Measurements from ENCODE around the gene ABCA13. TPM values are rescaled to one million over a fixed set of nuclear protein-coding genes. Genes with fewer than 3 reads are reported as not detected.
A peak's percentile ranks its signal among the peaks of the same experiment; 100 is the strongest.

Gene ABCA13
- total and polyA plus RNA-seq, 2 donors from 2014 or later: 0.62 to 6.0 TPM

- H3K9ac ChIP-seq (ENCODE audit: low read length in 3 of 3): no peak overlapping the region
- no peak for FAIRE-seq
- no peak overlapping the region for H3K4me3 ChIP-seq (ENCODE audit: low read length in 3 of 3)
- intact Hi-C loops (cut with DNase I): no loop called here
- no peaks in the 10 kb centered on the region for H3K4me1 ChIP-seq (ENCODE audit: control insufficient read depth in 2 of 3, insufficient read depth in 2 of 3, low read depth in 1 of 3, low read length in 3 of 3)
- no peaks in the 10 kb centered on the region for H3K9me3 ChIP-seq (ENCODE audit: control insufficient read depth in 2 of 3, insufficient read depth in 1 of 3, low read length in 3 of 3)
- no peak for TF ChIP-seq CTCF (IDR thresholded peaks at IDR 0.05; ENCODE audit: borderline replicate concordance, extremely low read depth, insufficient read depth)
- no peaks in the 10 kb centered on the region for H3K36me3 ChIP-seq (ENCODE audit: control insufficient read depth in 2 of 3, insufficient read depth in 3 of 3, low read length in 3 of 3)
- H3K27me3 ChIP-seq (ENCODE audit: control insufficient read depth, insufficient read depth, low read length): no peaks in the 10 kb centered on the region
- DNase-seq: no peak
- H3K27ac ChIP-seq (ENCODE audit: low read depth in 2 of 2, low read length in 2 of 2): no peak overlapping the region
Observed at GRCh38 chr7:48225101-48225500, 53.8 kb downstream of the ABCA13 start.

GRCh38 chr7:48237354-48237753, 66.1 kb downstream of the ABCA13 start:
- H3K27me3 ChIP-seq (ENCODE audit: control insufficient read depth, insufficient read depth, low read length): no peaks in the 10 kb centered on the region
- H3K9me3 ChIP-seq (ENCODE audit: control insufficient read depth in 2 of 3, insufficient read depth in 1 of 3, low read length in 3 of 3): peaks cover 0 to 8% (median 0%) of the 10 kb centered on the region in 3 donors
- intact Hi-C loops (cut with DNase I): no loop called here
- FAIRE-seq (no peak), DNase-seq (no peak)
- H3K36me3 ChIP-seq (ENCODE audit: control insufficient read depth in 2 of 3, insufficient read depth in 3 of 3, low read length in 3 of 3): no peaks in the 10 kb centered on the region
- H3K27ac ChIP-seq (ENCODE audit: low read depth in 2 of 2, low read length in 2 of 2): no peak overlapping the region
- no peak overlapping the region for H3K9ac ChIP-seq (ENCODE audit: low read length in 3 of 3)
- H3K4me3 ChIP-seq (ENCODE audit: low read length in 3 of 3): no peak overlapping the region
- no peaks in the 10 kb centered on the region for H3K4me1 ChIP-seq (ENCODE audit: control insufficient read depth in 2 of 3, insufficient read depth in 2 of 3, low read depth in 1 of 3, low read length in 3 of 3)
- TF ChIP-seq CTCF (IDR thresholded peaks at IDR 0.05; ENCODE audit: borderline replicate concordance, extremely low read depth, insufficient read depth): no peak

GRCh38 chr7:48242846-48243245, 71.6 kb downstream of the ABCA13 start:
- H3K27ac ChIP-seq (ENCODE audit: low read depth in 2 of 2, low read length in 2 of 2): no peak overlapping the region
- intact Hi-C loops (cut with DNase I): no loop called here
- DNase-seq (no peak), FAIRE-seq (no peak)
- TF ChIP-seq CTCF (IDR thresholded peaks at IDR 0.05; ENCODE audit: borderline replicate concordance, extremely low read depth, insufficient read depth): no peak
- no peaks in the 10 kb centered on the region for H3K4me1 ChIP-seq (ENCODE audit: control insufficient read depth in 2 of 3, insufficient read depth in 2 of 3, low read depth in 1 of 3, low read length in 3 of 3)
- no peak overlapping the region for H3K4me3 ChIP-seq (ENCODE audit: low read length in 3 of 3)
- no peak overlapping the region for H3K9ac ChIP-seq (ENCODE audit: low read length in 3 of 3)
- H3K9me3 ChIP-seq (ENCODE audit: control insufficient read depth in 2 of 3, insufficient read depth in 1 of 3, low read length in 3 of 3): no peaks in the 10 kb centered on the region
- no peaks in the 10 kb centered on the region for H3K36me3 ChIP-seq (ENCODE audit: control insufficient read depth in 2 of 3, insufficient read depth in 3 of 3, low read length in 3 of 3)
- no peaks in the 10 kb centered on the region for H3K27me3 ChIP-seq (ENCODE audit: control insufficient read depth, insufficient read depth, low read length)

GRCh38 chr7:48244864-48245271, 73.6 kb downstream of the ABCA13 start:
- no peaks in the 10 kb centered on the region for H3K9me3 ChIP-seq (ENCODE audit: control insufficient read depth in 2 of 3, insufficient read depth in 1 of 3, low read length in 3 of 3)
- intact Hi-C loops (cut with DNase I): no loop called here

More at GRCh38 chr7:48244864-48245271, 73.6 kb downstream of the ABCA13 start:
- TF ChIP-seq CTCF (IDR thresholded peaks at IDR 0.05; ENCODE audit: borderline replicate concordance, extremely low read depth, insufficient read depth): no peak
- no peaks in the 10 kb centered on the region for H3K27me3 ChIP-seq (ENCODE audit: control insufficient read depth, insufficient read depth, low read length)
- no peak overlapping the region for H3K27ac ChIP-seq (ENCODE audit: low read depth in 2 of 2, low read length in 2 of 2)
- no peaks in the 10 kb centered on the region for H3K4me1 ChIP-seq (ENCODE audit: control insufficient read depth in 2 of 3, insufficient read depth in 2 of 3, low read depth in 1 of 3, low read length in 3 of 3)
- H3K9ac ChIP-seq (ENCODE audit: low read length in 3 of 3): no peak overlapping the region
- H3K36me3 ChIP-seq (ENCODE audit: control insufficient read depth in 2 of 3, insufficient read depth in 3 of 3, low read length in 3 of 3): no peaks in the 10 kb centered on the region
- DNase-seq: peak in 2 of 5 donors; percentile 19 to 63
- no peak overlapping the region for H3K4me3 ChIP-seq (ENCODE audit: low read length in 3 of 3)
- no peak for FAIRE-seq
